H9 (cell line): ENCODE results near the gene TBC1D5. TPM values are rescaled to one million over a fixed set of nuclear protein-coding genes. Genes with fewer than 3 reads are reported as not detected.

ENCODE experiments used
- DNase-seq: peaks from one replicate; pipeline ENCODE4 v3.0.0-alpha.2; 2017
- H2AFZ ChIP-seq: one replicate; pipeline ENCODE4 v1.6.1; 2013; ENCODE audit warnings: mild to moderate bottlenecking, low read length, control low read depth, moderate library complexity
- H2AK5ac ChIP-seq: 2 replicates; pipeline ENCODE4 v1.6.1; 2013; ENCODE audit warnings: low read length, control low read depth, mixed read lengths; ENCODE audit not compliant: insufficient read length
- H2BK120ac ChIP-seq: one replicate; pipeline ENCODE4 v1.6.1; 2013; ENCODE audit warnings: low read depth, mild to moderate bottlenecking, low read length, control low read depth, inconsistent platforms; ENCODE audit not compliant: poor library complexity, severe bottlenecking
- H2BK12ac ChIP-seq: 2 replicates; pipeline ENCODE4 v1.6.1; 2013; ENCODE audit warnings: low read length, control low read depth, mixed read lengths, low read depth; ENCODE audit not compliant: insufficient read length
- H2BK15ac ChIP-seq: 2 replicates; pipeline ENCODE4 v1.6.1; 2013; ENCODE audit warnings: low read depth, low read length, control low read depth
- H2BK20ac ChIP-seq: one replicate; pipeline ENCODE4 v1.6.1; 2013; ENCODE audit warnings: low read depth, mild to moderate bottlenecking, low read length, control low read depth, inconsistent platforms; ENCODE audit not compliant: poor library complexity, severe bottlenecking
- H2BK5ac ChIP-seq: 2 replicates; pipeline ENCODE4 v1.6.1; 2013; ENCODE audit warnings: low read length, control low read depth, mixed read lengths; ENCODE audit not compliant: insufficient read length
- H3K14ac ChIP-seq: 2 replicates; pipeline ENCODE4 v1.6.1; 2013; ENCODE audit warnings: low read length, control low read depth; ENCODE audit not compliant: insufficient read depth
- H3K18ac ChIP-seq: 2 replicates; pipeline ENCODE4 v1.6.1; 2013; ENCODE audit warnings: low read depth, mild to moderate bottlenecking, mixed read lengths, low read length, control low read depth; ENCODE audit not compliant: insufficient read length
- H3K23ac ChIP-seq: 2 replicates; pipeline ENCODE4 v1.6.1; 2013; ENCODE audit warnings: low read length, control low read depth, mixed read lengths, low read depth; ENCODE audit not compliant: insufficient read length
- H3K23me2 ChIP-seq: 2 replicates; pipeline ENCODE4 v1.6.1; 2013; ENCODE audit warnings: low read depth, mild to moderate bottlenecking, mixed read lengths, low read length, control low read depth; ENCODE audit not compliant: insufficient read length, poor library complexity, severe bottlenecking
- H3K27ac ChIP-seq: 2 replicates; pipeline ENCODE4 v1.5.1; 2013; ENCODE audit warnings: low read length, control low read depth, mixed read lengths, low read depth; ENCODE audit not compliant: insufficient read length
- H3K27me3 ChIP-seq: 2 replicates; pipeline ENCODE4 v1.6.1; 2013; ENCODE audit warnings: low read length, control low read depth, inconsistent platforms; ENCODE audit not compliant: insufficient read depth
- H3K4ac ChIP-seq: 2 replicates; pipeline ENCODE4 v1.6.1; 2013; ENCODE audit warnings: low read depth, mild to moderate bottlenecking, control low read depth, inconsistent platforms, low read length, moderate library complexity
- H3K4me1 ChIP-seq: 2 replicates; pipeline ENCODE4 v1.6.1; 2013; ENCODE audit warnings: low read length, control low read depth, inconsistent platforms; ENCODE audit not compliant: insufficient read depth
- H3K4me2 ChIP-seq: 2 replicates; pipeline ENCODE4 v1.6.1; 2013; ENCODE audit warnings: low read length, control low read depth, mixed read lengths; ENCODE audit not compliant: insufficient read length, insufficient read depth
- H3K56ac ChIP-seq: 2 replicates; pipeline ENCODE4 v1.6.1; 2013; ENCODE audit warnings: low read depth, mild to moderate bottlenecking, mixed read lengths, low read length, control low read depth; ENCODE audit not compliant: insufficient read length
- H3K79me1 ChIP-seq: 2 replicates; pipeline ENCODE4 v1.6.1; 2013; ENCODE audit warnings: low read depth, mild to moderate bottlenecking, moderate library complexity, low read length, control low read depth, inconsistent platforms; ENCODE audit not compliant: insufficient read depth, poor library complexity, severe bottlenecking
- H3K79me2 ChIP-seq: 2 replicates; pipeline ENCODE4 v1.6.1; 2013; ENCODE audit warnings: low read length, control low read depth, inconsistent platforms; ENCODE audit not compliant: insufficient read depth
- H3K9ac ChIP-seq: 2 replicates; pipeline ENCODE4 v1.6.1; 2013; ENCODE audit warnings: low read length, control low read depth, mixed read lengths; ENCODE audit not compliant: insufficient read length; ENCODE audit errors: extremely low read depth
- H3K9me3 ChIP-seq: one replicate; pipeline ENCODE4 v1.6.1; 2013; ENCODE audit warnings: low read depth, low read length, inconsistent platforms; ENCODE audit not compliant: control insufficient read depth
- H3T11ph ChIP-seq: one replicate; pipeline ENCODE4 v1.6.1; 2013; ENCODE audit warnings: mild to moderate bottlenecking, low read length, control low read depth, inconsistent platforms
- H4K20me1 ChIP-seq: one replicate; pipeline ENCODE4 v1.6.1; 2013; ENCODE audit not compliant: control insufficient read depth, insufficient read length, insufficient read depth
- H4K5ac ChIP-seq: 2 replicates; pipeline ENCODE4 v1.6.1; 2013; ENCODE audit warnings: low read depth, mild to moderate bottlenecking, mixed read lengths, low read length, control low read depth; ENCODE audit not compliant: insufficient read length
- H4K8ac ChIP-seq: replicated peaks from 2 replicates; pipeline ENCODE4 v1.6.1; 2013; ENCODE audit warnings: low read length, control low read depth, mixed read lengths, low read depth; ENCODE audit not compliant: insufficient read length
- H4K91ac ChIP-seq: 2 replicates; pipeline ENCODE4 v1.6.1; 2013; ENCODE audit warnings: low read depth, mild to moderate bottlenecking, moderate library complexity, mixed read lengths, low read length, control low read depth; ENCODE audit not compliant: insufficient read length
- H3K27ac Mint-ChIP-seq, 3 experiments: 2 replicates in 2 of 3; 3 replicates in 1 of 3; pipeline ENCODE4 v1.8.0; 2020 to 2021; ENCODE audit warnings: mixed read lengths in 3 of 3, mild to moderate bottlenecking in 1 of 3, moderate library complexity in 1 of 3
- H3K27me3 Mint-ChIP-seq: 2 replicates; pipeline ENCODE4 v1.8.0; 2021; ENCODE audit warnings: low read depth, mild to moderate bottlenecking, moderate library complexity, mixed read lengths
- H3K36me3 Mint-ChIP-seq, 3 experiments: 2 replicates in 2 of 3; 3 replicates in 1 of 3; pipeline ENCODE4 v1.8.0; 2020 to 2021; ENCODE audit warnings: low read depth in 3 of 3, mixed read lengths in 3 of 3; ENCODE audit not compliant: insufficient read depth in 1 of 3
- H3K4me1 Mint-ChIP-seq, 2 experiments: 2 replicates each; pipeline ENCODE4 v1.8.0; 2020; ENCODE audit warnings: mixed read lengths in 2 of 2
- H3K4me3 Mint-ChIP-seq, 2 experiments: 2 replicates in 1 of 2; 3 replicates in 1 of 2; pipeline ENCODE4 v1.8.0; 2020 to 2021; ENCODE audit warnings: mild to moderate bottlenecking in 2 of 2, mixed read lengths in 2 of 2, moderate library complexity in 1 of 2
- H3K9me3 Mint-ChIP-seq, 2 experiments: 2 replicates in 1 of 2; 3 replicates in 1 of 2; pipeline ENCODE4 v1.8.0; 2020; ENCODE audit warnings: mild to moderate bottlenecking in 2 of 2, mixed read lengths in 2 of 2, moderate library complexity in 1 of 2
- CTCF ChIP-seq: fragments of 200-600 bp; sonication (generic); conservative IDR thresholded peaks from 3 replicates; pipeline ENCODE4 v1.8.0; 2021; ENCODE audit warnings: antibody characterized with exemption, mild to moderate bottlenecking
- WGBS: extraction: QIAGEN DNeasy Blood & Tissue Kit; methylation state at CpG from one replicate; pipeline ENCODE4 v1.1.7; 2013; ENCODE audit warnings: missing lambda C conversion rate, low lambda C conversion rate, mixed read lengths; ENCODE audit not compliant: insufficient read length; ENCODE audit errors: extremely low coverage; 5-methylcytosine and 5-hydroxymethylcytosine counted together
- total RNA-seq: library from RNA; stranded (reverse); gene quantifications from 2 replicates; pipeline ENCODE4 v1.2.1, GENCODE V29; 2021

The TBC1D5 gene
- total RNA-seq, 1 experiment from 2014 or later = 25.0 TPM

GRCh38 chr3:17557749-17558463 is 184.5 kb downstream of the TBC1D5 start:
- Mint-ChIP-seq H3K36me3 (no peaks in the 10 kb centered on the region), H3K4me3 (no peak overlapping the region), H3K4me1 (peaks cover 27 to 33% of the 10 kb centered on the region in 2 experiments), H3K27me3 (no peaks in the 10 kb centered on the region), H3K27ac (no peak overlapping the region), H3K9me3 (no peaks in the 10 kb centered on the region)
- no peak overlapping the region for H4K8ac ChIP-seq
- H3K56ac ChIP-seq = no peak overlapping the region
- no peak overlapping the region for H3K4ac ChIP-seq
- no peak overlapping the region for H4K91ac ChIP-seq
- no peak overlapping the region for H3K14ac ChIP-seq
- no peak overlapping the region for H2BK20ac ChIP-seq
- no peaks in the 10 kb centered on the region for H3K23me2 ChIP-seq
- no peak for TF ChIP-seq CTCF
- H2AK5ac ChIP-seq = no peak overlapping the region
- no peak overlapping the region for H2BK12ac ChIP-seq
- no peak overlapping the region for H2AFZ ChIP-seq
- H3T11ph ChIP-seq = no peak overlapping the region
- DNase-seq = no peak
- H3K79me2 ChIP-seq = no peaks in the 10 kb centered on the region
- H3K27me3 ChIP-seq = no peaks in the 10 kb centered on the region
- no peaks in the 10 kb centered on the region; the same call in 1 of the 2 replicates for H3K4me1 ChIP-seq
- no peaks in the 10 kb centered on the region for H3K9me3 ChIP-seq
- no peak overlapping the region for H2BK120ac ChIP-seq
- no peak overlapping the region for H2BK5ac ChIP-seq
- H3K27ac ChIP-seq = no peak overlapping the region
- no peaks in the 10 kb centered on the region for H3K79me1 ChIP-seq
- 100% methylated on average over 1 of the region's 1 CpG for WGBS
- no peak overlapping the region for H4K5ac ChIP-seq
- no peak overlapping the region for H3K18ac ChIP-seq
- no peak overlapping the region for H3K23ac ChIP-seq
- no peaks in the 10 kb centered on the region for H4K20me1 ChIP-seq
- no peak overlapping the region for H3K4me2 ChIP-seq
- H3K9ac ChIP-seq = no peak overlapping the region
- no peak overlapping the region for H2BK15ac ChIP-seq
